ENCODE measurements around the gene BUB1B.
"Not testable (repeated sequence)": the region's sequence is repeated elsewhere in the genome, so short reads cannot be mapped to it uniquely, and the experiment has no call there.

Gene BUB1B

GRCh38 chr15:40137303-40138200, 23.3 kb upstream of the BUB1B start:
- TF ChIP-seq, protein P1, sequence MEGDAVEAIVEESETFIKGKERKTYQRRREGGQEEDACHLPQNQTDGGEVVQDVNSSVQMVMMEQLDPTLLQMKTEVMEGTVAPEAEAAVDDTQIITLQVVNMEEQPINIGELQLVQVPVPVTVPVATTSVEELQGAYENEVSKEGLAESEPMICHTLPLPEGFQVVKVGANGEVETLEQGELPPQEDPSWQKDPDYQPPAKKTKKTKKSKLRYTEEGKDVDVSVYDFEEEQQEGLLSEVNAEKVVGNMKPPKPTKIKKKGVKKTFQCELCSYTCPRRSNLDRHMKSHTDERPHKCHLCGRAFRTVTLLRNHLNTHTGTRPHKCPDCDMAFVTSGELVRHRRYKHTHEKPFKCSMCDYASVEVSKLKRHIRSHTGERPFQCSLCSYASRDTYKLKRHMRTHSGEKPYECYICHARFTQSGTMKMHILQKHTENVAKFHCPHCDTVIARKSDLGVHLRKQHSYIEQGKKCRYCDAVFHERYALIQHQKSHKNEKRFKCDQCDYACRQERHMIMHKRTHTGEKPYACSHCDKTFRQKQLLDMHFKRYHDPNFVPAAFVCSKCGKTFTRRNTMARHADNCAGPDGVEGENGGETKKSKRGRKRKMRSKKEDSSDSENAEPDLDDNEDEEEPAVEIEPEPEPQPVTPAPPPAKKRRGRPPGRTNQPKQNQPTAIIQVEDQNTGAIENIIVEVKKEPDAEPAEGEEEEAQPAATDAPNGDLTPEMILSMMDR (IDR thresholded peaks at IDR 0.05; ENCODE audit: low read depth, low read length, missing control alignments) = no peak
- H3K4me3 ChIP-seq (replicated peaks; ENCODE audit: low read depth, low read length) = no peak overlapping the region
- DNase-seq (ENCODE audit: extremely low read depth, low read depth) = no peak

GRCh38 chr15:40138201-40138570, 22.7 kb upstream of the BUB1B start:
- H3K4me3 ChIP-seq (replicated peaks; ENCODE audit: low read depth, low read length); DNase-seq (ENCODE audit: extremely low read depth, low read depth): not testable (repeated sequence)

DNA sequence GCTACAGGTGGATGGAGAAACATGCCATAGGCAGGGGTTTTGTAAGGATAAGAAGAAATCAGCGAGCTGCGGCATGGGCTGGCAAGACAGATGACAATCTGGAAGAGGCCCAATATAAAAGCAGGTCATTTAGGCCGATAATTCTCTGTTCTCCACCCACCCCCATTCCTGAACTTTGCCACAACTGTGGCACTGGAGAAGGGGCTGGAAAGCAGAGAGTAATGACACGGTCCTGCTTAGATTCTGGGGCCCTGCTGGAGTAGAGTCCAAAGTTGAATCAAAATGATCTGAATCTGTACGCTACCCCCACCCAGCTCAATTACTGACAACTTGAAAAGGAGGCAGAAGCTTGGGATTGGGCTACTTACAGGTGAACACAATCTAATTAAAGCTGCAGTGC, 18.4 kb upstream of the BUB1B start:
- TF ChIP-seq, protein P1 (IDR thresholded peaks at IDR 0.05; ENCODE audit: low read depth, low read length, missing control alignments) = no peak
- no peak overlapping the region for H3K4me3 ChIP-seq (replicated peaks; ENCODE audit: low read depth, low read length)
- DNase-seq (ENCODE audit: extremely low read depth, low read depth) = no peak

GRCh38 chr15:40146037-40146436, 14.8 kb upstream of the BUB1B start:
- no peak overlapping the region for H3K4me3 ChIP-seq (replicated peaks; ENCODE audit: low read depth, low read length)
- TF ChIP-seq, protein P1 (IDR thresholded peaks at IDR 0.05; ENCODE audit: low read depth, low read length, missing control alignments) = no peak
- no peak for DNase-seq (ENCODE audit: extremely low read depth, low read depth)

- TF ChIP-seq, protein P1 (IDR thresholded peaks at IDR 0.05; ENCODE audit: low read depth, low read length, missing control alignments) = no peak
- H3K4me3 ChIP-seq (replicated peaks; ENCODE audit: low read depth, low read length) = no peak overlapping the region
- DNase-seq (ENCODE audit: extremely low read depth, low read depth) = no peak
Measured at GRCh38 chr15:40149339-40149738, 11.5 kb upstream of the BUB1B start.

DNA sequence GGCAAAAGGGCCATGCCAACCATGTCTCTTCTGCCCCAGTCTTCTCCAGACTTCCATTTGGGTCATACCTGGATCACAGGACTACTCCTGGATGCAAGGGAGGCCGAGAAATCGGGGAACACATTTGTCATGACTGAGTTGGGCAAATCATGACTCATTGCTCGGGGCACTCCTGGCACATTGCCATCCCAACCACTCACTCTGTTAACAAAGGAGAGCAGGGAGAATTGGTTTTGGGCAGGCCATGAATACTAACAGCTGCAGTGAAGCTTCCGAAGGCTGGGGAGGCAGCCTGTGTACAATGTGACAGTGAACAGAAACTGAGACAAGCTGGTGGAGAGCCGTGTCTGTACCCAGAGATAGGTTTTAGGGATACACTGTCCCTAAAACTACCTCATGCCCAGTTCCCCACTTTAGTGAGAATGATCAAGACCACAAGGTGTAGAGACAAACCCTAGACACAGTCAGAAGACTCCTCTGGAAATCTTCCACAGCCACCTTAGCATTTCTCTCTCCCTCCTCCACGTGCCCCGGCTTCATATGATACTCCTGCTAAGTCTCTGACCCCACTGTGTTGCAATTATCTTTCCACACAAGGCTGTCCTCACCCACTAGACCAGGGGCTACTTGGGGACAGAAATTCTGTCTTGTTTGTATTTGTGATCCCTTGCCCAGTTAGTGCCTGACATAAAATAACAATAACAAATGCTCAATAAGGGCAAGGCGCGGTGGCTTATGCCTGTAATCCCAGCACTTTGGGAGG, 10.5 kb upstream of the BUB1B start:
- TF ChIP-seq, protein P1 (IDR thresholded peaks at IDR 0.05; ENCODE audit: low read depth, low read length, missing control alignments) = no peak
- no peak overlapping the region for H3K4me3 ChIP-seq (replicated peaks; ENCODE audit: low read depth, low read length)
- peak; percentile 20 for DNase-seq (ENCODE audit: extremely low read depth, low read depth)

- no peak overlapping the region for H3K4me3 ChIP-seq (replicated peaks; ENCODE audit: low read depth, low read length)
- DNase-seq (ENCODE audit: extremely low read depth, low read depth) = no peak
- TF ChIP-seq, protein P1 (IDR thresholded peaks at IDR 0.05; ENCODE audit: low read depth, low read length, missing control alignments) = no peak
Measured at GRCh38 chr15:40151499-40151898, 9.4 kb upstream of the BUB1B start.

Measured in HFF-Myc (cell line).